Endothelial cell of umbilical vein (primary cell): ENCODE results near the gene CPHXL2. TPM values are rescaled to one million over a fixed set of nuclear protein-coding genes. Genes with fewer than 3 reads are reported as not detected.

Experiments used
- BruUV-seq: library from RNA; stranded (reverse); fragments of 400-500 nt; replicated peaks from 2 replicates; lab custom pipeline; 2021; lab: Mats Ljungman, UMichigan
- CTCF ChIA-PET: fragments of 300-600, 350-600 bp; sonication (Branson Sonifier 250); formaldehyde crosslinking; loops from one replicate; lab custom pipeline; 2021; ENCODE audit warnings: antibody characterized with exemption, inconsistent platforms; lab: Charles Lee
- POLR2A ChIA-PET: fragments of 300-600, 350-600 bp; sonication (Branson Sonifier 250); formaldehyde crosslinking; loops from one replicate; lab custom pipeline; 2021; ENCODE audit warnings: antibody characterized with exemption, inconsistent platforms; lab: Charles Lee
- DNase-seq: peaks from one replicate; pipeline ENCODE4 v3.0.0-alpha.2; 2011; ENCODE audit warnings: low read depth, low spot score
- FAIRE-seq: peaks from 2 replicates; lab custom pipeline; 2011; peaks lifted over from hg19 to GRCh38; lab: Jason Lieb, UNC
- H2AFZ ChIP-seq: 2 replicates; pipeline ENCODE4 v1.6.0; 2012; ENCODE audit warnings: low read depth, low read length, control low read depth, inconsistent platforms
- H3K27ac ChIP-seq: 2 replicates; pipeline ENCODE4 v1.5.1; 2011; ENCODE audit warnings: low read depth, mild to moderate bottlenecking, control low read depth, low read length, moderate library complexity; ENCODE audit not compliant: insufficient read depth
- H3K27me3 ChIP-seq, 2 experiments: 2 replicates each; pipeline versions ENCODE4 v1.6.0 to v1.6.1; 2011; ENCODE audit warnings: low read length in 2 of 2, mixed read lengths in 1 of 2; ENCODE audit not compliant: control insufficient read depth in 2 of 2, insufficient read depth in 2 of 2
- H3K36me3 ChIP-seq, 2 experiments: 2 replicates in 1 of 2; 3 replicates in 1 of 2; pipeline ENCODE4 v1.5.1; 2011; ENCODE audit warnings: low read length in 2 of 2, mild to moderate bottlenecking in 1 of 2, moderate library complexity in 1 of 2; ENCODE audit not compliant: control insufficient read depth in 2 of 2, insufficient read depth in 2 of 2; ENCODE audit errors: extremely low read depth in 1 of 2
- H3K4me1 ChIP-seq: 3 replicates; pipeline ENCODE4 v1.5.1; 2011; ENCODE audit warnings: mild to moderate bottlenecking, low read length; ENCODE audit not compliant: control insufficient read depth, insufficient read depth; ENCODE audit errors: extremely low read depth
- H3K4me2 ChIP-seq: 2 replicates; pipeline ENCODE4 v1.6.1; 2011; ENCODE audit warnings: low read length, control low read depth, mixed read lengths; ENCODE audit not compliant: insufficient read depth
- H3K4me3 ChIP-seq, 3 experiments: fragments of 200-600 bp in 1 of 3; sonication (generic), shearing (Covaris generic) in 1 of 3; replicated peaks in 1 of 3; 2 replicates each; pipeline ENCODE4 v1.5.1; 2011 to 2016; ENCODE audit warnings: control low read depth in 3 of 3, low read length in 3 of 3, mild to moderate bottlenecking in 2 of 3, inconsistent platforms in 1 of 3, low read depth in 1 of 3, moderate library complexity in 1 of 3; ENCODE audit not compliant: insufficient read depth in 1 of 3
- H3K79me2 ChIP-seq: 2 replicates; pipeline ENCODE4 v1.6.0; 2012; ENCODE audit warnings: low read length, inconsistent platforms; ENCODE audit not compliant: control insufficient read depth, insufficient read depth
- H3K9ac ChIP-seq: replicated peaks from 2 replicates; pipeline ENCODE3; 2011; ENCODE audit warnings: low read length, control low read depth; ENCODE audit not compliant: insufficient read depth; ENCODE audit errors: extremely low read depth
- H3K9me1 ChIP-seq: replicated peaks from 3 replicates; pipeline ENCODE4 v1.6.0; 2011; ENCODE audit warnings: mild to moderate bottlenecking, low read length; ENCODE audit not compliant: control insufficient read depth, insufficient read depth; ENCODE audit errors: extremely low read depth
- H3K9me3 ChIP-seq: replicated peaks from 2 replicates; pipeline ENCODE4 v1.5.1; 2012; ENCODE audit warnings: low read length, inconsistent platforms; ENCODE audit not compliant: control insufficient read depth, insufficient read depth
- H4K20me1 ChIP-seq: replicated peaks from 2 replicates; pipeline ENCODE3; 2011; ENCODE audit warnings: mild to moderate bottlenecking, low read length; ENCODE audit not compliant: control insufficient read depth, insufficient read depth; ENCODE audit errors: extremely low read depth
- CTCF ChIP-seq, 2 donors: IDR thresholded peaks; 1 replicate in 1 of 2; 2 replicates in 1 of 2; pipeline ENCODE4 v1.5.1; 2011; ENCODE audit warnings: low read length in 2 of 2, mild to moderate bottlenecking in 2 of 2, moderate library complexity in 2 of 2, control low read depth in 1 of 2, inconsistent platforms in 1 of 2, low read depth in 1 of 2; ENCODE audit not compliant: insufficient read depth in 1 of 2; ENCODE audit errors: extremely low read depth in 1 of 2
- EZH2 ChIP-seq: IDR thresholded peaks from 2 replicates; pipeline ENCODE4 v1.6.1; 2012; ENCODE audit warnings: borderline replicate concordance, low read depth, mild to moderate bottlenecking, moderate library complexity, low read length, inconsistent platforms; ENCODE audit not compliant: severe bottlenecking
- FOS ChIP-seq: IDR thresholded peaks from 2 replicates; pipeline ENCODE4 v1.6.1; 2011; ENCODE audit warnings: mild to moderate bottlenecking, low read length, moderate library complexity, borderline replicate concordance; ENCODE audit not compliant: insufficient read depth
- GATA2 ChIP-seq: IDR thresholded peaks from 2 replicates; pipeline ENCODE4 v1.7.0; 2011; ENCODE audit warnings: low read depth, mild to moderate bottlenecking, moderate library complexity, mixed read lengths, low read length; ENCODE audit not compliant: insufficient read length, insufficient read depth
- JUN ChIP-seq: IDR thresholded peaks from 2 replicates; pipeline ENCODE4 v1.6.1; 2011; ENCODE audit warnings: borderline replicate concordance, low read depth; ENCODE audit not compliant: insufficient read length, insufficient read depth
- MAX ChIP-seq: IDR thresholded peaks from 2 replicates; pipeline ENCODE4 v1.6.1; 2011; ENCODE audit not compliant: insufficient read depth, insufficient read length
- MYC ChIP-seq: IDR thresholded peaks from one replicate; pipeline ENCODE4 v1.6.1; 2011; ENCODE audit warnings: mild to moderate bottlenecking, low read depth, low read length
- POLR2A ChIP-seq: IDR thresholded peaks from 2 replicates; pipeline ENCODE4 v1.6.1; 2012; ENCODE audit warnings: low read depth, mild to moderate bottlenecking, control low read depth, low read length
- POLR2AphosphoS5 ChIP-seq: IDR thresholded peaks from 2 replicates; pipeline ENCODE4 v1.6.1; 2012; ENCODE audit warnings: low read depth, mild to moderate bottlenecking, control low read depth, low read length, moderate library complexity; ENCODE audit not compliant: insufficient read depth
- dilution Hi-C: fragments of 300-500 bp; cut with MboI; formaldehyde crosslinking; loops from one replicate; pipeline ENCODE4 v1.15.0; 2019; ENCODE audit warnings: low sequenced_read_pairs; ENCODE audit not compliant: extremely low pct_ligation_motif_present
- intact Hi-C: fragments of 100-400 bp; cut with micrococcal nuclease; formaldehyde crosslinking; loops from one replicate; pipeline ENCODE4 v1.10.0; 2022
- polyA plus RNA-seq, 4 experiments: library from polyadenylated mRNA; depleted of rRNA in 3 of 4; stranded (reverse) in 3 of 4; unstranded in 1 of 4; fragments of >200 nt; gene quantifications; 2 replicates each; pipeline versions ENCODE4 v1.2.1 to v1.2.3, GENCODE V29; 2011 to 2012; ENCODE audit warnings: missing spikeins in 1 of 4
- total RNA-seq: library from RNA; stranded (reverse); gene quantifications from 2 replicates; pipeline ENCODE4 v1.2.3, GENCODE V29; 2021

The CPHXL2 gene
- total and polyA plus RNA-seq, 2 donors (not counting 3 experiments of a cell fraction or from before 2014, with no cell fraction given) = not detected

- H2AFZ ChIP-seq = no peak overlapping the region
- FAIRE-seq = no peak
- dilution Hi-C loops = no loop called here
- no peaks in the 10 kb centered on the region for H3K9me1 ChIP-seq
- peaks cover 31 to 34% of the 10 kb centered on the region in 2 experiments for H3K36me3 ChIP-seq
- H3K9ac ChIP-seq = no peak overlapping the region
- TF ChIP-seq JUN (no peak), POLR2AphosphoS5 (no peak), CTCF (IDR thresholded peaks at IDR 0.05; ENCODE audit: extremely low read depth in 1 of 2, insufficient read depth in 1 of 2, low read depth in 1 of 2, low read length in 2 of 2) (no peak), FOS (no peak), POLR2A (no peak), MYC (no peak), MAX (no peak), GATA2 (no peak), EZH2 (no peak)
- BruUV-seq = no TSS peak
- H3K4me1 ChIP-seq = peaks cover 23% of the 10 kb centered on the region
- intact Hi-C loops = loop anchor here (1.0 kb wide), 1 partner anchor 19 kb away; the partner anchor contains the start of genes KARS1 and TERF2IP
- no peaks in the 10 kb centered on the region for H3K79me2 ChIP-seq
- peak overlapping the region; percentile 70 for H3K4me2 ChIP-seq
- H3K27ac ChIP-seq = peak overlapping the region; percentile 48
- ChIA-PET POLR2A (interaction anchor here (1.0 kb wide), 1 partner anchor 19 kb away, joined by 4 read pairs; the partner anchor contains the start of genes KARS1 and TERF2IP), CTCF (interaction anchor here (1.0 kb wide), 1 partner anchor 13 kb away, joined by 3 read pairs; no protein-coding TSS in a partner anchor)
- H3K9me3 ChIP-seq = no peaks in the 10 kb centered on the region
- H4K20me1 ChIP-seq = no peaks in the 10 kb centered on the region
- no peaks in the 10 kb centered on the region for H3K27me3 ChIP-seq
- no peak overlapping the region for H3K4me3 ChIP-seq
- peak; percentile 30 for DNase-seq
These were observed 48.5 kb downstream of the CPHXL2 start for GRCh38 chr16:75628351-75628750.
